PFSK-1 (cell line): ENCODE data around the gene FAM24B.

Source experiments
- FOXP2 ChIP-seq: optimal IDR thresholded peaks from 2 replicates; pipeline ENCODE3; 2011; ENCODE audit warnings: borderline replicate concordance, control low read depth, inconsistent platforms; ENCODE audit not compliant: insufficient read depth; ENCODE audit errors: extremely low read length, extremely low read depth
- POLR2AphosphoS5 ChIP-seq: IDR thresholded peaks from 2 replicates; pipeline ENCODE4 v1.6.1; 2012; ENCODE audit warnings: low read depth, mild to moderate bottlenecking, control low read depth, low read length, moderate library complexity
- TAF1 ChIP-seq: IDR thresholded peaks from 2 replicates; pipeline ENCODE4 v1.6.1; 2012; ENCODE audit warnings: low read length, control low read depth, borderline replicate concordance; ENCODE audit not compliant: insufficient read depth
- TF ChIP-seq, protein P1 (sequence below), 2 experiments: IDR thresholded peaks; 2 replicates each; pipeline versions ENCODE4 v1.6.1 to v1.8.0; 2011 to 2012; ENCODE audit warnings: low read depth in 2 of 2, low read length in 2 of 2, control low read depth in 1 of 2, inconsistent platforms in 1 of 2, mild to moderate bottlenecking in 1 of 2, moderate library complexity in 1 of 2; ENCODE audit not compliant: insufficient read depth in 1 of 2

DNA sequence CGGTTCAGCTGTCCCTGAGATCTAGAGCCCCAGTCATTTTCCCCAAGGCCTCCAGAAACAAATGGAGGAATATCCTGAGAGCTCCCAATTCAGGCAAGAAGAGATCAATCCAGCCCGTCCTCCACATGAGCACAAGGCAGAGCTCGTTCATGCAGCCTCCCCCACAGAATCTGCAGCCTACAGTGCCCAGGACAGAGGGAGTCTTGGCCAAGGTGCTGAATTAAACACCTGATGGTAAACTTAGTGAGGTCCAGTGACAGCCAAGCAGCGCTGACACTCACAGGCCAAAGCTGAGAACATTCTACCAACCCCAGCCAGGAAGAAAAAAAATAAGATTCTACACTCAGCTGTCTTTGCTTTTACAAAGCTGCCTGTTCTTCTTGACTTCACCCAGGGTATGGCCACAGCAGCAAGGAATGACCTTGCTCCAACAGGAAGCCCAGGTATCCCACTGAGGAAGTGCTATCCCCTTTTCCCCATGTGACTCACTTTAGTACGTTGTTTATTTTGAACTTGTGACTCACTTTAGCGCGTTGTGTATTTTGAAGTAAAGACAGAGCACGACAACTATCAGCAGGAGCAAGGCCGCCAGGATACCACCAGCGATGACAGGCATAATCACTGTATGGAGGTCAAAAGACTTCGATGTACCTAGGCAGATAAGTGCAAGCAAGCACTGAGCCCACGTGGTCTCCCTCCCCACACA lies 29.3 kb downstream of the FAM24B start:
- TF ChIP-seq, protein P1, sequence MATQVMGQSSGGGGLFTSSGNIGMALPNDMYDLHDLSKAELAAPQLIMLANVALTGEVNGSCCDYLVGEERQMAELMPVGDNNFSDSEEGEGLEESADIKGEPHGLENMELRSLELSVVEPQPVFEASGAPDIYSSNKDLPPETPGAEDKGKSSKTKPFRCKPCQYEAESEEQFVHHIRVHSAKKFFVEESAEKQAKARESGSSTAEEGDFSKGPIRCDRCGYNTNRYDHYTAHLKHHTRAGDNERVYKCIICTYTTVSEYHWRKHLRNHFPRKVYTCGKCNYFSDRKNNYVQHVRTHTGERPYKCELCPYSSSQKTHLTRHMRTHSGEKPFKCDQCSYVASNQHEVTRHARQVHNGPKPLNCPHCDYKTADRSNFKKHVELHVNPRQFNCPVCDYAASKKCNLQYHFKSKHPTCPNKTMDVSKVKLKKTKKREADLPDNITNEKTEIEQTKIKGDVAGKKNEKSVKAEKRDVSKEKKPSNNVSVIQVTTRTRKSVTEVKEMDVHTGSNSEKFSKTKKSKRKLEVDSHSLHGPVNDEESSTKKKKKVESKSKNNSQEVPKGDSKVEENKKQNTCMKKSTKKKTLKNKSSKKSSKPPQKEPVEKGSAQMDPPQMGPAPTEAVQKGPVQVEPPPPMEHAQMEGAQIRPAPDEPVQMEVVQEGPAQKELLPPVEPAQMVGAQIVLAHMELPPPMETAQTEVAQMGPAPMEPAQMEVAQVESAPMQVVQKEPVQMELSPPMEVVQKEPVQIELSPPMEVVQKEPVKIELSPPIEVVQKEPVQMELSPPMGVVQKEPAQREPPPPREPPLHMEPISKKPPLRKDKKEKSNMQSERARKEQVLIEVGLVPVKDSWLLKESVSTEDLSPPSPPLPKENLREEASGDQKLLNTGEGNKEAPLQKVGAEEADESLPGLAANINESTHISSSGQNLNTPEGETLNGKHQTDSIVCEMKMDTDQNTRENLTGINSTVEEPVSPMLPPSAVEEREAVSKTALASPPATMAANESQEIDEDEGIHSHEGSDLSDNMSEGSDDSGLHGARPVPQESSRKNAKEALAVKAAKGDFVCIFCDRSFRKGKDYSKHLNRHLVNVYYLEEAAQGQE (IDR thresholded peaks at IDR 0.05; ENCODE audit: insufficient read depth in 1 of 2, low read depth in 2 of 2, low read length in 2 of 2) = peak in 1 of 2 experiments; percentile 60; a peak in 1 of 4 replicates
- TF ChIP-seq POLR2AphosphoS5 = no peak
- no peak for TF ChIP-seq FOXP2
- TF ChIP-seq TAF1 = no peak
